ENCODE results near the gene MYADM. TPM values are rescaled to one million over a fixed set of nuclear protein-coding genes. Genes with fewer than 3 reads are reported as not detected.

Gene MYADM
- total RNA-seq, 2 experiments from 2014 or later, result 64.7 to 69.9 TPM

DNA sequence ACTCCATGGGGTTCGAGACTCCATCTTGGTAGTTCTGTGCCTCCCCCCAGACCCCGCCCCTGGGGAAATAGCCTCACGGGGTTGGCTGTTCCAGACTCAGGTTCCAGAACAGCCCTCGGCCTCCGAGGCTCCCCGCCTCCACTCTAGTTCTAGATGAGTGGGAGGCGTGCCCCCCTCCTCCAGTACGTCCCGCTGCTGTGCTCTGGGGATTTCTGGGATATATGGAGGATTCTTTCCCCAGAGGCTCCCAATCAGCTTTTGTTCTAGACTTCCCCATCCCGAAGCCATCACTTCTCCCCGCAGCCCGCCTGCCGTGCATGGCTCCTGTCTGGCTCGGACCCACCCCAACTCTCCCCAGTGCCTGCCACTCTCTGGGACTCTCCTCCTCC, 39.5 kb downstream of the MYADM start:
- Mint-ChIP-seq H3K9me3 (no peaks in the 10 kb centered on the region), H3K27ac (no peak overlapping the region), H3K36me3 (ENCODE audit: low read depth) (peaks cover 2% of the 10 kb centered on the region), H3K4me1 (ENCODE audit: low read depth) (peaks cover 14% of the 10 kb centered on the region), H3K27me3 (peaks cover 69% of the 10 kb centered on the region), H3K4me3 (no peak overlapping the region)
- intact Hi-C loops (cut with micrococcal nuclease), result loop anchor here (10.0 kb wide), 1 partner anchor 62 kb away; no protein-coding TSS in a partner anchor
- ATAC-seq (no peak), DNase-seq (no peak)
- POLR2A ChIA-PET, result interaction anchor here (1.1 kb wide), 1 partner anchor 25 kb away, joined by 3 read pairs; the partner anchor contains the start of gene PRKCG
- CTCF ChIA-PET, result interaction anchor here (0.5 to 1.6 kb wide), 8 partner anchors 8 to 124 kb away, joined by 3 to 5 read pairs (median 3); no protein-coding TSS in a partner anchor
- TF ChIP-seq, protein P1, sequence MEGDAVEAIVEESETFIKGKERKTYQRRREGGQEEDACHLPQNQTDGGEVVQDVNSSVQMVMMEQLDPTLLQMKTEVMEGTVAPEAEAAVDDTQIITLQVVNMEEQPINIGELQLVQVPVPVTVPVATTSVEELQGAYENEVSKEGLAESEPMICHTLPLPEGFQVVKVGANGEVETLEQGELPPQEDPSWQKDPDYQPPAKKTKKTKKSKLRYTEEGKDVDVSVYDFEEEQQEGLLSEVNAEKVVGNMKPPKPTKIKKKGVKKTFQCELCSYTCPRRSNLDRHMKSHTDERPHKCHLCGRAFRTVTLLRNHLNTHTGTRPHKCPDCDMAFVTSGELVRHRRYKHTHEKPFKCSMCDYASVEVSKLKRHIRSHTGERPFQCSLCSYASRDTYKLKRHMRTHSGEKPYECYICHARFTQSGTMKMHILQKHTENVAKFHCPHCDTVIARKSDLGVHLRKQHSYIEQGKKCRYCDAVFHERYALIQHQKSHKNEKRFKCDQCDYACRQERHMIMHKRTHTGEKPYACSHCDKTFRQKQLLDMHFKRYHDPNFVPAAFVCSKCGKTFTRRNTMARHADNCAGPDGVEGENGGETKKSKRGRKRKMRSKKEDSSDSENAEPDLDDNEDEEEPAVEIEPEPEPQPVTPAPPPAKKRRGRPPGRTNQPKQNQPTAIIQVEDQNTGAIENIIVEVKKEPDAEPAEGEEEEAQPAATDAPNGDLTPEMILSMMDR (IDR thresholded peaks at IDR 0.05), result no peak

- Mint-ChIP-seq H3K4me1 (ENCODE audit: low read depth) (peaks cover 14% of the 10 kb centered on the region), H3K4me3 (no peak overlapping the region), H3K27ac (no peak overlapping the region), H3K27me3 (peaks cover 68% of the 10 kb centered on the region), H3K36me3 (ENCODE audit: low read depth) (peaks cover 2% of the 10 kb centered on the region), H3K9me3 (no peaks in the 10 kb centered on the region)
- CTCF ChIA-PET, result interaction anchor here (0.5 to 1.6 kb wide), 8 partner anchors 8 to 124 kb away, joined by 3 to 5 read pairs (median 3); no protein-coding TSS in a partner anchor
- POLR2A ChIA-PET, result no interaction called here
- no peak for DNase-seq
- ATAC-seq, result no peak
- intact Hi-C loops (cut with micrococcal nuclease), result loop anchor here (10.0 kb wide), 1 partner anchor 63 kb away; no protein-coding TSS in a partner anchor
- TF ChIP-seq, protein P1 (IDR thresholded peaks at IDR 0.05), result no peak
Measured at GRCh38 chr19:53907690-53908089, 40.0 kb downstream of the MYADM start.

GRCh38 chr19:53908106-53908934, 40.6 kb downstream of the MYADM start:
- intact Hi-C loops (cut with micrococcal nuclease), result loop anchor here (10.0 kb wide), 1 partner anchor 64 kb away; no protein-coding TSS in a partner anchor
- ATAC-seq (peak; percentile 92), DNase-seq (peak; percentile 73)
- Mint-ChIP-seq H3K9me3 (no peaks in the 10 kb centered on the region), H3K27ac (no peak overlapping the region), H3K4me3 (no peak overlapping the region), H3K4me1 (ENCODE audit: low read depth) (peaks cover 14% of the 10 kb centered on the region), H3K36me3 (ENCODE audit: low read depth) (no peaks in the 10 kb centered on the region), H3K27me3 (peaks cover 65% of the 10 kb centered on the region)
- TF ChIP-seq, protein P1 (IDR thresholded peaks at IDR 0.05), result no peak
- POLR2A ChIA-PET, result no interaction called here
- CTCF ChIA-PET, result interaction anchor here (0.8 to 1.6 kb wide), 4 partner anchors 7 to 123 kb away, joined by 3 to 5 read pairs (median 3); no protein-coding TSS in a partner anchor

DNA sequence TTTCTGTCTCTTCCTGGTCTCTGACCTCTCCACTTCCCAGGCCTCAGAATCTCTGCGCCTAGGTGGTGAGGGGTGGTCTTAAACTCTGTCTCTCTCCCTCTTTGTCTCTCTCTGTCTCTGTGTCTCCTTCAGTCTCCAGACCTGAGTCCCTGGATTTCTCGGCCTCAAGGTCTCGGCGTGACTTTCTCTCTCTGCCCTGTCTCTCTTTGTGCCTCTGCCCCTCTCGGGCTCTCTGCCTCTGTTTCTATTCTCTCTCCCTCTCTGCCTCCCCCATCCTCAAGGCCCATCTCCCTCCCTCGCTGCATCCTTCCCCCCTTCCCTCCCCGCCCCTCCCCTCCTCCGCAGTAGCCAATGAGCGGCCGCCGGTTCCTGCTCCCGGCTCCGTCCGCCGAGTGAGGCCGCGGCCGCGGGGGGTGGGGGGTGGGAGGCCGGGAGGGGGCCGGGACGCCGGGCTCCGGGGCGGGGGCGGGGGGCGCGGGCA, 41.3 kb downstream of the MYADM start, which contains the start of gene CACNG7:
CACNG7 (plus strand) TSS at position 344 of the 481 bp plus-strand sequence. CDS start 3,554 bp downstream, outside the sequence.
- no peaks in the 10 kb centered on the region for H3K9me3 Mint-ChIP-seq
- no peak within 1 kb of the TSS for H3K27ac Mint-ChIP-seq
- intact Hi-C loops (cut with micrococcal nuclease), result loop anchor here (10.0 kb wide), 1 partner anchor 64 kb away; no protein-coding TSS in a partner anchor
- DNase-seq (no peak), ATAC-seq (no peak)
- peaks cover 14% of the 10 kb centered on the region for H3K4me1 Mint-ChIP-seq (ENCODE audit: low read depth)
- peaks cover 63% of the 10 kb centered on the region for H3K27me3 Mint-ChIP-seq
- ChIA-PET POLR2A (no interaction called here), CTCF (no interaction called here)
- TF ChIP-seq, protein P1 (IDR thresholded peaks at IDR 0.05), result no peak
- H3K4me3 Mint-ChIP-seq, result no peak within 1 kb of the TSS
- no peaks in the 10 kb centered on the region for H3K36me3 Mint-ChIP-seq (ENCODE audit: low read depth)
